NOMO-1 (cell line): Measurements from ENCODE around the gene TAPBPL.
"Not testable (repeated sequence)": the region's sequence is repeated elsewhere in the genome, so short reads cannot be mapped to it uniquely, and the experiment has no call there.

ENCODE experiments used
- DNase-seq, 2 experiments: peaks; one replicate each; lab custom pipeline; 2025; ENCODE audit not compliant: unreplicated experiment in 2 of 2; lab: John Stamatoyannopoulos, UW

Gene TAPBPL

DNA sequence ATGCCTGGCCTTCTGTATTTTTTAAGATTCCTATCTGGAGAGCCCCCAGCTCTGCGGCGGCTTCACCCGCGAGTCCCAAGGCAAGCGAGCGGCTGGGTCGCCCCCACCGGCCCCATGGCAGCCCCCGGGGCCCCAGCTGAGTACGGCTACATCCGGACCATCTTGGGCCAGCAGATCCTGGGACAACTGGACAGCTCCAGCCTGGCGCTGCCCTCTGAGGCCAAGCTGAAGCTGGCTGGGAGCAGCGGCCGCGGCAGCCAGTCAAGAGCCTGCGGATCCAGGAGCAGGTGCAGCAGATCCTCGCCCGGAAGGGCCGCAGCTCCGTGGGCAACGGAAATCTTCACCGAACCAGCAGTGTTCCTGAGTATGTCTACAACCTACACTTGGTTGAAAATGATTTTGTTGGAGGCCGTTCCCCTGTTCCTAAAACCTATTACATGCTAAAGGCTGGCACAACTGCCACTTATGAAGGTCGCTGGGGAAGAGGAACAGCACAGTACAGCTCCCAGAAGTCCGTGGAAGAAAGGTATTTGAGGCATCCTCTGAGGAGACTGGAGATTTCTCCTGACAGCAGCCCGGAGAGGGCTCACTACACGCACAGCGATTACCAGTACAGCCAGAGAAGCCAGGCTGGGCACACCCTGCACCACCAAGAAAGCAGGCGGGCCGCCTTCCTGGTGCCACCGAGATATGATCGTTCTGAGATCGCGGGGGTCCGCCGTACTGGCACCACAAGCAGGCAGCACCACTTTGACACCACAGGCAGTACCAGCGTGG, 25.9 kb downstream of the TAPBPL start:
- not testable (repeated sequence) for DNase-seq

DNA sequence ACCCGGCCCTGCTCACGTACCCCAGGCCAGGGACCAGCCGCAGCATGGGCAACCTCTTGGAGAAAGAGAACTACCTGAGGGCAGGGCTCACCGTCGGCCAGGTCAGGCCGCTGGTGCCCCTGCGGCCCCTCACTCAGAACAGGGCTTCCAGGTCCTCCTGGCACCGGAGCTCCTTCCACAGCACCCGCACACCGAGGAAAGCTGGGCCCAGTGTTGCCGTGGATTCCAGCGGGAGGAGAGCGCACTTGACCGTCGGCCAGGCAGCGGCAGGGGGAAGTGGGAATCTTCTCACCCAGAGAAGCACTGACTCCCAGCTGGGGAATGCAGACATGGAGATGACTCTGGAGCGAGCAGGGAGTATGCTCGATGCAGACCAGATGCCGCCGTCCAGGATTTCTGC, 26.6 kb downstream of the TAPBPL start:
- no peak for DNase-seq

GRCh38 chr12:6488240-6488639, 36.4 kb downstream of the TAPBPL start:
- DNase-seq = no peak

DNA sequence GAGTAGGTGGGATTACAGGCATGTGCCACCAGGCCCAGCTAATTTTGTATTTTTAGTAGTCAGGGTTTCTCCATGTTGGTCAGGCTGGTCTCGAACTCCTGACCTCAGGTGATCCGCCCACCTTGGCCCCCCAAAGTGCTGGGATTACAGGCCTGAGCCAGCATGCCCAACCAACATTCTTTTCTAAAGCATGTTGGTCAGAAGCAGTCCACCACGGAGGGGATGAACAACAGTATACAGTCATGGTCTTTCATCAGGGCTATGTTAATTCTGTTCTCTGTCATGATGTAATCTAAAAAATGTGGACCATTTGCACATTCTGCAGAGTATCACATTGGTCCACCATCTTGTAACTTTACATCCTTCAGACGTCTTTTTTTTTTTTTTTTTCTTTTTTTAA, 37.6 kb downstream of the TAPBPL start:
- no peak for DNase-seq

GRCh38 chr12:6490673-6491072, 38.8 kb downstream of the TAPBPL start:
- not testable (repeated sequence) for DNase-seq

DNA sequence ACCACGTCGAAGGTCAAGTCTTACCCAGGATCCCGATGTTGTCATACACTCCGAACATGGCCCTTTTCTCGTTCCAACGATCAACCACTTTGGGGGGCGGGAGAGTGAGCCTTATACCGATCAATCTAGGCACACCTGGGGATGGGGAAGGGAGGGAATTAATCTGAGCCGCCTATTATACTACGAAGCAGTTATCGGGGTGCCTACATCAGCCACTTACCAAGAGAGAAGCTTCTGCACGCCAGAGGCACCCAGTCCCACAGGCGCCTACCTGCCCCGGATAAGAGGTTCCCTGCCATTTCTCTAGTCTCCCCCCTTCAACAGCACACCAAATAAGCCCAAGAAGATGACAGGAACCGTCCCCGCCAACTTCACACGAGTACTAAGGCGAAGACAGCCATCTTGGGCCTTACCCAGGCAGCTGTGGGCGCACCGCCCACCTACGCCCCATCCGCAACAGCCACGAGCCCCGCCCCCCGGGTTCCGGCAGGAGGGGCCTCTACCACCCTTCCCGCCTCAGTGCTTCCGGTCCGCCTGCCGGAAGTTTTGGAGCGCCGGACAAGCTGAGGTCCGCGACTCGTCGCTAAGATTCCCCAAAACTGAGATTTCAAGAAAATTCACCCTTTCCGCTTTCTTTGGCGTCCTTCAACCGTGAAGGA, 41.1 kb downstream of the TAPBPL start, which contains the start of gene MRPL51:
TSS of gene MRPL51 (minus strand) at position 425 of the 659 bp plus-strand sequence. CDS start at position 299, 126 bp downstream.
- peak; percentile 92 to 97 for DNase-seq

- peak; percentile 98 for DNase-seq
Measured at GRCh38 chr12:6493497-6494257, 41.8 kb downstream of the TAPBPL start, which contains the start of gene NCAPD2. Gene NCAPD2 (plus strand): TSS chr12:6494102. CDS start chr12:6495099, 997 bp downstream.

DNA sequence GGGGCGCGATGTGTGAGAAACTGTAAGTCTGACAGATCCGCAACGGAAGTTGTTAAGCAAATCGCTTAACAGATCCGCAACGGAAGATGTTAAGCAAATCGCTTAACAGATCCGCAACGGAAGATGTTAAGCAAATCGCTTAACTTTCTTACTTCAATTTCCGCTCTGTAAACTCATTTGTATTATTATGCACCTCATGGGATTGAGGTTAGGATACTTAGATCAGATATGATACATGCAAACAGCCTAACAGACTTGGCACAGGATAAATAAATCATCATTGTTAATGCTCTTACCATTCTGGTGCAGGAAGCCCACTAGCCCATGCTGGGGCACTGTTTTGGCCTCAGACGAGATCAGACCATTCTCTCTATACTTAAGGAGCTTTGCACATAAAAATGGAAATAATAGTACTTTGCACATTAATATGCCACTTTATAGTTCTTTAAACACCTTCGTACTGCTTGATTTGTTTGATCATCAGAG, 42.5 kb downstream of the TAPBPL start:
- DNase-seq = peak; percentile 11 to 66

DNA sequence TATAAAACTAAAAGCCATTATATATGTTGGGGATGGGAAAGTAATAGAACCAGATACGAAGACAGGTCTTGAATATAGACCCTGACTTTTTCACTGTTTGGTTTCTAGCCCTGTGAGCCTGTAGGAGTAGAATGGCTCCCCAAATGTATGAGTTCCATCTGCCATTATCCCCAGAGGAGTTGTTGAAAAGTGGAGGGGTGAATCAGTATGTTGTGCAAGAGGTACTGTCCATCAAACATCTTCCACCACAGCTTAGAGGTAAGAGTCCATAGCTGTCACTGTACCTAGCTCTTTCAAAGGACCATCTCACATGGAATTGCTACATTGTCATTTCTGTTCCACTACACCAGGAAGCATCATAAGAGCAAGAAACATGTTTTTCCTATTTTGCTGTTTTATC, 43.1 kb downstream of the TAPBPL start:
- peak in 1 of 2 experiments; percentile 16 for DNase-seq

DNA sequence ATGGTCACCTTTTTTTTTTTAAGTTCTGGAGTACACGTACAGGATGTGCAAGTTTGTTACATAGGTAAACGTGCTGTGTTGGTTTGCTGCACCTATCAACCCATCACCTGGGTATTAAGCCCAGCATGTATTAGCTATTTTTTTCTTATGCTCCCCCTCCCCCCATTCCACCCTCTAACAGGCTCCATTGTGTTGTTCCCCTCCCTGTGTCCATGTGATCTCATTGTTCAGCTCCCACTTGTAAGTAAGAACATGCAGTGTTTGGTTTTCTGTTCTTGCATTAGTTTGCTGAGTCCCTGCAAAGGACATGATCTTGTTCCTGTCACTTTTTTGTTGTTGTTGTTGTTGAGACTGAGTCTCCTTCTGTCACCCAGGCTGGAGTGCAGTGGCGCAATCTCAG, 45.4 kb downstream of the TAPBPL start:
- not testable (repeated sequence) for DNase-seq

DNA sequence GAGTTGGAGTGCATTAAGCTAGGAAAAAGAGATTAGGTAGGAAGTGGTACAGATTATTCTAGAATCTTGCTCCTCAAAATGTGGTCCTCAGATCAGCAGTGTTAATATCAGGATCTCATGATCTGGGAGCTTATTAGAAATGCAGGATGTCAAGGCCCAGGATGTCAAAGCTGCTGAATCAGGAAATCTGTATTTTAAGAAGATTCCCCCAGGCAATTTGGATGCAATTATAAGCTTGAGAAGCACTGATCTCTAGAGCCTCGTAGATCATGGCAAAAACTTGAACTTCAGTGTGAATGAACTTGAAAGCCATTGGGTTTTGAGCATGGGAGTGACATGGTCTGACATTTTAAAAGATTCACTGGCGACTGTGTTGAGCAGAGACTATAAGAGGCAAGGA, 48.6 kb downstream of the TAPBPL start:
- no peak for DNase-seq

DNA sequence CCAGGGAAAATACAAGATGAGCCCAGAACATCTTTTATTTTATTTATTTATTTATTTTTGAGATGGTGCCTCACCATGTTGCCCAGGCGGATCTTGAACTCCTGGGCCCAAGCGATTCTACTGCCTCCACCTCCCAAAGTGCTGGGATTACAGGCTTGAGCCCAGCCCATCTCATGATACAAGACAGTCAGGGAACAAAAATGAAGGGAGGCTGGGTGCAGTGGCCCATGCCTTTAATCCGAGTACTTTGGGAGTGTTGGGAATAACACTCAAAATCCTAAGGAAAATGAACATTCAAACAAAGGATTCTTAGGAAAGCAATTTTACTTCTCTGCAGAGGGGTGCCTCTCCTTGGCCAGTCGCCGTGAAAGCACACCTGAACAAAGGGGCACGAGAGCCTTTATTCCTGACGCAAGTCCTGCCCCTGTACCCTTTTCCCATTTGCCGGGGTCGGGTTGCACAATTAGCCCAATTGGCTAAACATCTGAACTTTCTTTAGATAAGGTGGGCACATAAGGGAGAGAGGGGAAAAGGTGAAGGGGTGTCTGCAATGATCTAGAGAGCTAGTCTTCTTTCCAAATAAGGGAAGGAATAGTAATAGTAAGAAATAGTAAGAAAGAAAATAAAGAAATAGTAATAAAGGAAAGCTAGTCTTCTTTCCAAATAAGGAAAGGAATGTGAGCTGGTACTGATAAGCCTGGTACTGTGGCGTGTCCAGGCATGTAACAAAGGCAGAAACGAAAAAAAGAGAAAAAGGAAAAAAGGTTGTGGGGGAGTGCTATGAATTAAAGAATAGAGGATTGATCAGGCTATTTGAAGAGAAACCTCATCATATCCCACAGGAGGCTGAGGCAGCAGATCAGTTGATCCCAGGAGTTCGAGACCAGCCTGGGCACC, 55.5 kb downstream of the TAPBPL start:
- DNase-seq = no peak

DNA sequence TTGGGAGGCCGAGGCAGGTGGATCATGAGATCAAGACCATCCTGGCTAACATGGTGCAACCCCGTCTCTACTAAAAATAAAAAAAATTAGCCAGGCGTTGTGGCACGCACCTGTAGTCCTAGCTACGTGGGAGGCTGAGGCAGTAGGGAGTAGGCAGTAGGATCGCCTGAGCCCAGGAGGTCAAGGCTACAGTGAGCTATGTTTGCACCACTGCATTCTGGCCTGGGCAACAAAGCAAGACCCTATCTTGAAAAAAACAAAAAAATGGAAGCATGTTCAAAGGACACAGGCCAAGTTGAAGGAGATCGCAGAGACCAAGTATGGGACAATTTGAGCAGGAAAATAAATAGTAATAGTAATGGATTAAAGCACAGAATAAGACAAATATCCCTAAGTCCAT, 56.2 kb downstream of the TAPBPL start:
- no peak for DNase-seq
